ENCODE data around the gene ABI2.

- TF ChIP-seq, protein P1, sequence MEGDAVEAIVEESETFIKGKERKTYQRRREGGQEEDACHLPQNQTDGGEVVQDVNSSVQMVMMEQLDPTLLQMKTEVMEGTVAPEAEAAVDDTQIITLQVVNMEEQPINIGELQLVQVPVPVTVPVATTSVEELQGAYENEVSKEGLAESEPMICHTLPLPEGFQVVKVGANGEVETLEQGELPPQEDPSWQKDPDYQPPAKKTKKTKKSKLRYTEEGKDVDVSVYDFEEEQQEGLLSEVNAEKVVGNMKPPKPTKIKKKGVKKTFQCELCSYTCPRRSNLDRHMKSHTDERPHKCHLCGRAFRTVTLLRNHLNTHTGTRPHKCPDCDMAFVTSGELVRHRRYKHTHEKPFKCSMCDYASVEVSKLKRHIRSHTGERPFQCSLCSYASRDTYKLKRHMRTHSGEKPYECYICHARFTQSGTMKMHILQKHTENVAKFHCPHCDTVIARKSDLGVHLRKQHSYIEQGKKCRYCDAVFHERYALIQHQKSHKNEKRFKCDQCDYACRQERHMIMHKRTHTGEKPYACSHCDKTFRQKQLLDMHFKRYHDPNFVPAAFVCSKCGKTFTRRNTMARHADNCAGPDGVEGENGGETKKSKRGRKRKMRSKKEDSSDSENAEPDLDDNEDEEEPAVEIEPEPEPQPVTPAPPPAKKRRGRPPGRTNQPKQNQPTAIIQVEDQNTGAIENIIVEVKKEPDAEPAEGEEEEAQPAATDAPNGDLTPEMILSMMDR (IDR thresholded peaks at IDR 0.05 in 4 of 5, conservative IDR thresholded peaks at IDR 0.05 in 1 of 5) = no peak
- no peak for TF ChIP-seq POLR2A (IDR thresholded peaks at IDR 0.05)
Observed at GRCh38 chr2:203330434-203330833, 2.2 kb downstream of the ABI2 start.

Measured in gastrocnemius medialis (tissue), 4 donors.